ENCODE data around the gene PRR15.
"Not testable (repeated sequence)": the region's sequence is repeated elsewhere in the genome, so short reads cannot be mapped to it uniquely, and the experiment has no call there.

Gene PRR15, protein sequence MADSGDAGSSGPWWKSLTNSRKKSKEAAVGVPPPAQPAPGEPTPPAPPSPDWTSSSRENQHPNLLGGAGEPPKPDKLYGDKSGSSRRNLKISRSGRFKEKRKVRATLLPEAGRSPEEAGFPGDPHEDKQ

GRCh38 chr7:29563590-29564495 is at the start of gene PRR15:
PRR15 (plus strand) TSS chr7:29563835; CDS start chr7:29566330, 2,495 bp downstream.
- DNase-seq, result no peak

DNA sequence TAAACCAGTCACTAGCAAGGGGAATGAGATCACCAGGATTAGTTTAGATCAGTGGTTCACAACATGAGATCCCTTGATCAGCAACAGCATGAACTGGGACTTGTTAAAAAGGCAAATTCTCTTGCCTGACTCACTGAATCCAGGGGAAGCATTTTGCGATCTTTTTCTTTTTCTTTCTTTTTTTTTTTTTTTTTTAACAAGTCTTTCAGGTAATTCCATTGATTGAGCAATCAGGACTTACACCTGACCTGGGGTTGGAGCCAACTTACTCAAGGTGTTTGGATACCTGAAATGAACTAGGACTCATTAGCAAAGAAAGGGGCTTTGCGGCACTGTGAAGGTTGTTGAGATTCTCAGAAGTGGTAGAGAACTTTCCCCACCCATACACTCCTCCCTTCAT is 47.1 kb upstream of the PRR15 start:
- no peak for DNase-seq

DNA sequence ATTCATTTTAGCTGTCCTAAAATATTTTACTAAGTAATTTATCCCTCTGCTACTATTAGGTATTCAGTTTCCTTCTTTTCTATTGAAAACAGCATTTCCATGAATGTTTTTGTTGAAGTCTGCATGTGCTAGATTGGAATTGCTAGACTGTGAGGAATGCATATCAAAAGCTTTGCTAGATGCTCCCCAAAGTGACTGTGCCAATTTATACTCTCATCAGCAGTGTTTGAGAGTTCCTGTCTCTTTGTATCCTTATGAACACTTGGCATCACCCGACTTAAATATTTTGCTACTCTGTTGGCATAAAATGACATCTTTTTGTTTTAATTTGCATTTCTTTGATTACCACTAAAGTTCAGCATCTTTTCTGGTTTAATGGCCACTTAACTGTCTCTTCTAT is 45.0 kb upstream of the PRR15 start:
- no peak for DNase-seq

GRCh38 chr7:29523728-29524127 is 39.9 kb upstream of the PRR15 start:
- DNase-seq, result no peak

DNA sequence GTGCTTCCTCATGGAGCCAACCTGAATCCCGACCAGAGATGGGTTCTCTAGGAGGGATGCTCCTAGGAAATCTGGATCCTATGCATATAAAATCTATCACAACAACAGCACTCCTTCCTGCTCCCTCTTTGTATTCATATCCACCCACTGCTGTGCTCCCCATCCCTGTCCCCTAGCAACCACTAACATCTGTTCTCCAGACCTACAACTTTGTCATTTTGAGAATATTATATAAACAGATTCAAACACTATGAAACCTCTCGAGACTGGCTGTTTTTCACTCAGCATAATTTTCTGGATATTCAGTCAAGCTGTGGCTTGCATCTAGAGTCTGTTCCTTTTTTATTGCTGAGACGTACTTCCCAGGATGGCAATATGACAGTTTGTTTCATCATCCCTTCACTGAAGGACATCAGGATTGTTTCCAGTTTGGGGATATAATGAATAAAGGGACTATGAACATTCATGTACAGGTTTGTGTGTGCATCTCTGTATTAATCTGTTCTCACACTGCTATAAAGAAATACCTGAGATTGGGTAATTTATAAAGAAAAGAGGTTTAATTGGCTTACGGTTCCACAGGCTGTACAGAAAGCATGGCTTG is 36.0 kb upstream of the PRR15 start:
- no peak for DNase-seq

GRCh38 chr7:29528526-29528925 is 35.1 kb upstream of the PRR15 start:
- DNase-seq, result not testable (repeated sequence)

DNA sequence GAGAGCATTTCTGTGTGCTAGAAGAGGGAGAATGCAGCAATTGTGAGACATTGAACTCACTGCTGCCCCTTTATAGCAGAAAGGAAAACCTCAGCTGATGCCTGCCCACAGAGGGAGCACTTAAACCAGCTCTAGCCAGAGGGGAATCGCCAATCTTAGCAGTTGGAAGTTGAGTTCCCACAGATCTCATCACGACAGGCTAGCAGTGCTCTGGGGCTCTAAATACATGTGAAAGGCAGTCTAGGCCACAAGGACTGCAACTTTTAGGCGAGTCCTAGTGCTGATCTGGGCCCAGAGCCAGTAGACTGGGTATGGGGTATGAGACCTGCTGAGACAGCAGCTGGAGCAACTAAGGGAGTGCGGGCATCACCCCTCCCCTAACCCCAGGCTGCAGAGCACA is 25.2 kb upstream of the PRR15 start:
- DNase-seq, result no peak

- DNase-seq, result no peak
Observed at GRCh38 chr7:29539471-29539870, 24.2 kb upstream of the PRR15 start.

- DNase-seq, result no peak
Observed at GRCh38 chr7:29547421-29547820, 16.2 kb upstream of the PRR15 start.

- DNase-seq, result no peak
Observed at GRCh38 chr7:29548823-29549222, 14.8 kb upstream of the PRR15 start.

DNA sequence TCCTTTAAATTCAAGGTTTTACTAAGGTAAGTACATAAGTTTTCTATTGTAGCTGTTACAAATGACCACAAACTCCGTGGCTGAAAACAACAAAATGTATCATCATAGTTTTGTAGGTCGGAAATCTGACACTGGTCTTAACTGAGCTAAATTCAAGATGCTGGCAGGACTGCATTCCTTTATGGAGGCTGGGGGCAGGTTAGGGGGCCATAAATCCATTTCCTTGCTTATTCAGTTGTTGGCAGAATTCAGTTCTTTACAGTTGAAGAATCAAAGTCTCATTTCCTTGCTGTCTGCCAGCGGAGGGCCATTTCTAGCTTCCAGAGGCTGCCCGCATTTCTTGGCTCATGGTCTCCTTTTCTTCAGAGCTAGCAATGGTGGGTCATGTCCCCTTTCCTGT is 11.2 kb upstream of the PRR15 start:
- DNase-seq, result no peak

GRCh38 chr7:29555061-29555460 is 8.6 kb upstream of the PRR15 start:
- DNase-seq, result no peak

DNA sequence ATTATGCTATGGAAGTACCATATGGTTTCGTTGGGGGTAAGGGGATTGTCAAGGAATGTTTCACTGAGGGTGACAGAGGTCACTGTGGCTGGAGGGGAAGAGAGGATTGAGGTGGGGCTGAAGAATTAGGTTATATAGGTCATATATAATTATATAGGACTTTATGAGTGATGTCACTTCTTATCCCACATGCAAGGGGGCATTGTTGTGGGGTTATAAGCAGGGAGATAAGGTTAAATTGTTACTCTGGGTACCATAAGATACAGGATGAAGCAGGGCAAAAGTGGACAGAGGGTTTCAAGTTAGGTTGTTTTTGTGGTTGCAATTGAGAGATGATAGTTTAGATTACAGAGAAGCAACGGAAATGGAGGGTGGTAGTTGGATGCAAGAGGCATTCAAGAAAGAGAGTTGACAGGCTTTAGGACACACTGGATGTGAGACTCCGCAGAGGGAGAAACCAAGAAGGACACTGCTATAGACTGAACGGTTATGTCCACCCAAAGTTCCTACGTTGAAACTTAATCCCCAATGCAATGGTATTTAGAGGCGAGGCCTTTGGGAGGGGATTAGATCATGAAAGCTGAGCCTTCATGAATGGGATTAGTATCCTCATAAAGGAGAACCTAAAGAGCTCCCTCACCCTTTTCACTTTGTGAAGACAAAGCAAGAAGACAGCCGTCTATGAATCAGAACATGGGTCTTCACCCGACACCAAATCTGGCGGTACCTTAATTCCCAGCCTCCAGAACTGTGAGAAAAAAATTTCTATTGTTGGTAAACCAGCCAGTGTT is 7.0 kb upstream of the PRR15 start:
- DNase-seq, result no peak

- DNase-seq, result no peak
Observed at GRCh38 chr7:29557954-29558353, 5.7 kb upstream of the PRR15 start.

DNA sequence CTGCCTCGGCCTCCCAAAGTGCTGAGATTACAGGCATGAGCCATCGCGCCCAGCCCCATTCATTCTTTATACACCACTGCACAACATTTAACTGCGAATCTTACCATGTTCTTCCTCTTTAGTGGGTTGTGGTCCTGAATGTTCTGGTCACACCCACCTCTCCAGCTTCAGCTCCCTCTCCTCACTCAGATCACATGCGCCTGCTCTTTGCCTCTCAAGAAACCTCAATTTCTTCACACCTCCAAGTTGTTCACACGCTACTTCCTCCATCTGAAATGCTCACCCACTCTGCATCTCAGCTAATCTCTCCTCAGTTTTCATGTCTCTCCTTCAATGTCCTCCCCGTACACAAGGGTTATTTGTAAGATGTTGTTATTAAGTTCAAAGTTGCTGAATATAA is 2.4 kb upstream of the PRR15 start:
- no peak for DNase-seq

- no peak for DNase-seq
Observed at GRCh38 chr7:29562307-29562706, 1.3 kb upstream of the PRR15 start.

- no peak for DNase-seq
Observed at GRCh38 chr7:29564496-29565223, 1.0 kb downstream of the PRR15 start.

DNA sequence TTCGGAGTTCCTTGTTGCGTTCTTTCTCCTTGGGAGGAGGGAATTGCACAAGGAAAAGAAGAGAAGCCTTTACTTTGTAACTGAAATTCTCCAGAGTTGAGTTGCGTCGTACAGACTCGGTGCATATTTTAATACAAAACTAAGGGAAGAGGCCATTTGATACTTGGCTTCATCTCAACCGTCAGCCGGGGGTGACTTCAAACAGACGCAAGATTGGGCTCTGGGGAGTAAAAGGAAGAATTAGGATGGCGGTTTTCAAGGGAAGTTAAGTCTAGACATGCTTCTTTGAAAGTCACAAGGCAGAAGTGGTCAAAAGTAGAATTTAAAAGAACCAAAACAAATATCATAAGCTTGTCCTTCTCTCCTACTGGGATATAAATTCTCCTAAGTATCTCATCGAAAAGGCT is 1.6 kb downstream of the PRR15 start:
- DNase-seq, result no peak

- DNase-seq, result no peak
Observed at GRCh38 chr7:29565634-29565981, 2.0 kb downstream of the PRR15 start.

DNA sequence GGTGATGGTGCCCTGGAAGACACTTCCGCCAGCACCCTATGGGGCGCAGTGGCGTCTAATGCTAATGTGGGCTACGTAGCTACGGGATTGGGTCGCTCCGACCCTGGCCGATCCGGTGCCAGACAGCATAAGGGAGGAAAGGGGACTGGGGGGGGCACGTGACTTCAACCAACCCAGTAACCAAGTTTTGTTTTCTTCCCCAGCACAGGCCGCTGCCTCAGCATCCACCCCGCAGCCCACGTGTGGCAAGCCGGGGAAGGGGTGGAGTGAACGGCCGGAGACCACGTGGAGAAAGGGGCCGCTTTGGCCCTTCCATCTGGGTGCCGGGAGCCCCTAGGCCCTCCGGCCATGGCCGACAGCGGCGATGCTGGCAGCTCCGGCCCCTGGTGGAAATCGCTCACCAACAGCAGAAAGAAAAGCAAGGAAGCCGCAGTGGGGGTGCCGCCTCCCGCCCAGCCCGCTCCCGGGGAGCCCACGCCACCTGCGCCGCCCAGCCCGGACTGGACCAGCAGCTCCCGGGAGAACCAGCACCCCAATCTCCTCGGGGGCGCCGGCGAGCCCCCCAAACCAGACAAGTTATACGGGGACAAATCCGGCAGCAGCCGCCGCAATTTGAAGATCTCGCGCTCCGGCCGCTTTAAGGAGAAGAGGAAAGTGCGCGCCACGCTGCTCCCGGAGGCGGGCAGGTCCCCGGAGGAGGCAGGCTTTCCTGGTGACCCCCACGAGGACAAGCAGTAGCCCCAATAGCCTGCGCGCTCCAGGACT is 2.5 kb downstream of the PRR15 start:
- DNase-seq, result no peak

- no peak for DNase-seq
Observed at GRCh38 chr7:29567174-29567573, 3.5 kb downstream of the PRR15 start.

- no peak for DNase-seq
Observed at GRCh38 chr7:29569648-29570047, 6.0 kb downstream of the PRR15 start.

All from stimulated activated CD4-positive, alpha-beta T cell treated with anti-CD3 and anti-CD28 coated beads, Interleukin-4, amount 100 ng/mL, for 1 hour (primary cell).